ENCODE data around the gene PCNX2.

- TF ChIP-seq SIN3A (IDR thresholded peaks at IDR 0.05; ENCODE audit: borderline replicate concordance, insufficient read depth, low read length) (no peak), TAF1 (IDR thresholded peaks at IDR 0.05; ENCODE audit: borderline replicate concordance, insufficient read depth, low read length) (no peak), POLR2AphosphoS5 (IDR thresholded peaks at IDR 0.05; ENCODE audit: low read depth, low read length) (no peak), REST (IDR thresholded peaks at IDR 0.05; ENCODE audit: insufficient read depth in 1 of 2, low read depth in 2 of 2, low read length in 2 of 2) (no peak)
Observed at GRCh38 chr1:232993555-232993954, 302.0 kb downstream of the PCNX2 start.

Measured in PFSK-1 (cell line).